ENCODE data around the gene PPP1R12A. TPM values are rescaled to one million over a fixed set of nuclear protein-coding genes. Genes with fewer than 3 reads are reported as not detected.
A peak's percentile ranks its signal among the peaks of the same experiment; 100 is the strongest.

PPP1R12A gene
- total RNA-seq, 6 experiments from 2014 or later = 104 to 122 (median 113) TPM

DNA sequence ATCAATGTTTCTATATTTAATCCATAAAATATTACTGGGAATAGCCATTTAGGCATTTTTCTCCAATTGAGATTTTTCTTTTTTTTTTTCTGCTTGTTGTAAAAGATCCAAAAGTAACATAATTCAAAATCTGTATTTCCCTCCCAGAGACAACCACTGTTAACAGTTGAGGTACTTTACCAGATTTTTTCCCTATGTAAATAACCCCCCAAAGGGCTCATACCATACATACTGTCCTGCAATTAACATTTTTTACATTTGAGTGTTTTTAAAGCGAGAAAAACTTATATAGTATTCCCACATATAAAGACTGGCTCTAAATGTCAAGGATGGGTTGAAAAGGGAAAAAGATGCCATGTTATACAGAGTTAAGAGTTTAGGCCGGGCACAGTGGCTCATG lies 18.1 kb downstream of the PPP1R12A start:
- Mint-ChIP-seq H3K36me3 (ENCODE audit: low read depth) (peaks cover 20% of the 10 kb centered on the region; the same call in 1 of the 2 replicates), H3K4me3 (no peak overlapping the region), H3K4me1 (ENCODE audit: low read depth) (peaks cover 66% of the 10 kb centered on the region), H3K9me3 (no peaks in the 10 kb centered on the region), H3K27me3 (ENCODE audit: insufficient read depth) (peaks cover 4% of the 10 kb centered on the region), H3K27ac (no peak overlapping the region)
- TF ChIP-seq, protein P1, sequence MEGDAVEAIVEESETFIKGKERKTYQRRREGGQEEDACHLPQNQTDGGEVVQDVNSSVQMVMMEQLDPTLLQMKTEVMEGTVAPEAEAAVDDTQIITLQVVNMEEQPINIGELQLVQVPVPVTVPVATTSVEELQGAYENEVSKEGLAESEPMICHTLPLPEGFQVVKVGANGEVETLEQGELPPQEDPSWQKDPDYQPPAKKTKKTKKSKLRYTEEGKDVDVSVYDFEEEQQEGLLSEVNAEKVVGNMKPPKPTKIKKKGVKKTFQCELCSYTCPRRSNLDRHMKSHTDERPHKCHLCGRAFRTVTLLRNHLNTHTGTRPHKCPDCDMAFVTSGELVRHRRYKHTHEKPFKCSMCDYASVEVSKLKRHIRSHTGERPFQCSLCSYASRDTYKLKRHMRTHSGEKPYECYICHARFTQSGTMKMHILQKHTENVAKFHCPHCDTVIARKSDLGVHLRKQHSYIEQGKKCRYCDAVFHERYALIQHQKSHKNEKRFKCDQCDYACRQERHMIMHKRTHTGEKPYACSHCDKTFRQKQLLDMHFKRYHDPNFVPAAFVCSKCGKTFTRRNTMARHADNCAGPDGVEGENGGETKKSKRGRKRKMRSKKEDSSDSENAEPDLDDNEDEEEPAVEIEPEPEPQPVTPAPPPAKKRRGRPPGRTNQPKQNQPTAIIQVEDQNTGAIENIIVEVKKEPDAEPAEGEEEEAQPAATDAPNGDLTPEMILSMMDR (IDR thresholded peaks at IDR 0.05) = no peak
- DNase-seq = no peak

DNA sequence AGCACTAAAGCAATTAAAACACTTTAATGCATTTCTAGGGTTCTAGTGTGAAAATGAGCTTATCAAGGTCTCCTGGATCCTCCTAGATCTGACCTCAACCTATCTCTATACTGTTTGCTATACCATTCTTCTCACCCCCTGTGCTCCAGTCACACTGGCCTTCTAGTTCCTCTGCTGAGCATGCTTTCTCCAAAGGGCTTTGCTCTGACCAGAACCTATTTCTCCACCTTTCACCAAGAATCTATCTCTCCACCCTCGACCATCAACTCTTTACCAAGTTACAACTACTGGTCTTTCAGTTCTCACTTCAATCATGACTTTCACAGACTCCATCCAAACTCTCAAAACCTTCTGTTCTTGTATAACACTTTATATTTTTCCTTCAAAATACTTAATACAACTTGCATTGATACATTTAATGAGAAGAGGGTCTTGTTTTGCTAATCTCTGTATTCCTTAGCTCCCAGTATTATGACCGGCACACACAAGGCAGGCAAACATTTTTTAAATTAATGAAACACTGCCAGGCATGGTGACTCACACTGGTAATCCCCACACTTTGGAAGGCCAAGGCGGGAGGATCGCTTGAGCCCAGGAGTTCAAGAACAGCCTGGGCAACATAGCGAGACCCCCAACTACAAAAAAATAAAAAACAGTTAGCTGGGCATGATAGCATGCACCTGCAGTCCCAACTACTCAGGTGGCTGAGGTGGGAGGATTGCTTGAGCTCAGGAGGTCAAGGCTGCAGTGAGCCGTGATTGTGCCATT lies 22.8 kb downstream of the PPP1R12A start:
- Mint-ChIP-seq H3K27me3 (ENCODE audit: insufficient read depth) (no peaks in the 10 kb centered on the region), H3K36me3 (ENCODE audit: low read depth) (peaks cover 9% of the 10 kb centered on the region; the same call in 1 of the 2 replicates), H3K4me3 (peak overlapping the region; percentile 3; the same call in 1 of the 2 replicates), H3K27ac (peak overlapping the region; percentile 64), H3K4me1 (ENCODE audit: low read depth) (peaks cover 61% of the 10 kb centered on the region), H3K9me3 (no peaks in the 10 kb centered on the region)
- DNase-seq = peak; percentile 33
- TF ChIP-seq, protein P1 (IDR thresholded peaks at IDR 0.05) = no peak

GRCh38 chr12:79908366-79908765 lies 26.5 kb downstream of the PPP1R12A start:
- H3K4me1 Mint-ChIP-seq (ENCODE audit: low read depth) = peaks cover 60% of the 10 kb centered on the region
- no peak overlapping the region for H3K4me3 Mint-ChIP-seq
- 0 out of 2 replicates have a peak overlapping the region, but pooled peaks have one; percentile 36 for H3K27ac Mint-ChIP-seq
- TF ChIP-seq, protein P1 (IDR thresholded peaks at IDR 0.05) = no peak
- H3K27me3 Mint-ChIP-seq (ENCODE audit: insufficient read depth) = no peaks in the 10 kb centered on the region
- DNase-seq = no peak
- no peaks in the 10 kb centered on the region for H3K9me3 Mint-ChIP-seq
- peaks cover 6% of the 10 kb centered on the region; the same call in 1 of the 2 replicates for H3K36me3 Mint-ChIP-seq (ENCODE audit: low read depth)

DNA sequence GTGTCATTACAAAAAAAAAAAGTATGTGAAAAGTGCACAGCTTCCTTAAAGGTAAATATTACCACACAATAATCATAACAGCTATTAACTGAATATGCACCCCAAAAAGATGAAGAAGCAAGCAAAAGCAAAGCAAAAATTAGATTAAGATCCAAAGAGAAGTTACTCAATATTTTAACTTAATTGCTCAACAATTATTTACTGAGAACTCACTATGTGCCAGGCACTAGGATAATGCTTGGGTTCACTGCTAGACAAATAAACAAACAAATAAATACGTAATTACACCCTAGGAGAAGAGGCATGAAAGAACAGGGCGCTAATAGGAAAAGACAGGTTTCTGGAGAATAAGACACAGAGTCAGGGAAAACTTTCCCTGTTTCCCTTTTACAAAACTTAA lies 33.4 kb downstream of the PPP1R12A start:
- peak overlapping the region; percentile 17; the same call in 1 of the 2 replicates for H3K27ac Mint-ChIP-seq
- H3K4me3 Mint-ChIP-seq = no peak overlapping the region
- peaks cover 5% of the 10 kb centered on the region for H3K36me3 Mint-ChIP-seq (ENCODE audit: low read depth)
- peaks cover 80% of the 10 kb centered on the region for H3K4me1 Mint-ChIP-seq (ENCODE audit: low read depth)
- TF ChIP-seq, protein P1 (IDR thresholded peaks at IDR 0.05) = no peak
- DNase-seq = no peak
- H3K9me3 Mint-ChIP-seq = no peaks in the 10 kb centered on the region
- no peaks in the 10 kb centered on the region; the same call in 1 of the 2 replicates for H3K27me3 Mint-ChIP-seq (ENCODE audit: insufficient read depth)

DNA sequence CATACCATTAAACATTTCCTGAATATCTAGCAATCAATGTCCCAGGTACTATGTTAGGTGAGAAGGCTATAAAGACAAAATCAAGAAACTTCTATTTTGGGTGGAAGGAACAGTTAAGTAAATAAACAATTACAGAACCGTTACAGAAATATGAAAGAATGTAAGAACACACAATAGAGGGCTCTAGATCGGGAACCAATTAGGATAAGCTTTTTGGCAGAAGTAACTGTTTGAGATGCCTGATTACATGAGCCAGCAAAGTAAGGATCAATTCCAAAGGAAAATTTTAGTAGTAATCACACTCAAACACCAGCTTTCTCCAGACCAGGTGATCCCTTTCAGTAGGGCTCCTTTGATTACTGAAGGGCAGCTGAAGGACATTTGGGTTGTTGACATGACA lies 33.9 kb downstream of the PPP1R12A start:
- TF ChIP-seq, protein P1 (IDR thresholded peaks at IDR 0.05) = no peak
- no peak overlapping the region for H3K4me3 Mint-ChIP-seq
- no peak overlapping the region for H3K27ac Mint-ChIP-seq
- H3K4me1 Mint-ChIP-seq (ENCODE audit: low read depth) = peaks cover 83% of the 10 kb centered on the region
- H3K27me3 Mint-ChIP-seq (ENCODE audit: insufficient read depth) = no peaks in the 10 kb centered on the region; the same call in 1 of the 2 replicates
- no peak for DNase-seq
- H3K36me3 Mint-ChIP-seq (ENCODE audit: low read depth) = peaks cover 5% of the 10 kb centered on the region
- H3K9me3 Mint-ChIP-seq = no peaks in the 10 kb centered on the region

Measured in HFFc6 (cell line).